Cardiac fibroblast (primary cell): ENCODE results near the gene KPNA2.
"Not testable (repeated sequence)": the region's sequence is repeated elsewhere in the genome, so short reads cannot be mapped to it uniquely, and the experiment has no call there.

Source experiments
- DNase-seq, 2 donors: peaks; one replicate each; pipeline versions ENCODE4 v3.0.0 to v3.0.0-alpha.2; 2010; ENCODE audit warnings: low read depth in 2 of 2
- H3K4me3 ChIP-seq, 2 donors: replicated peaks in 1 of 2; 1 replicate in 1 of 2; 2 replicates in 1 of 2; pipeline ENCODE4 v1.5.1; 2011; ENCODE audit warnings: low read depth in 2 of 2, low read length in 2 of 2, mild to moderate bottlenecking in 2 of 2, moderate library complexity in 1 of 2
- CTCF ChIP-seq: IDR thresholded peaks from one replicate; pipeline ENCODE4 v1.5.1; 2011; ENCODE audit warnings: low read depth, mild to moderate bottlenecking, low read length, inconsistent platforms

Gene KPNA2

GRCh38 chr17:68054296-68054900 is 18.9 kb downstream of the KPNA2 start:
- no peak for TF ChIP-seq CTCF

GRCh38 chr17:68057531-68057952 is 22.0 kb downstream of the KPNA2 start:
- TF ChIP-seq CTCF, result peak; percentile 59
- peak; percentile 67 to 76 for DNase-seq
- H3K4me3 ChIP-seq, result no peak overlapping the region

More at GRCh38 chr17:68054296-68054900, 18.9 kb downstream of the KPNA2 start:
- H3K4me3 ChIP-seq, result no peak overlapping the region
- DNase-seq, result peak; percentile 85

- no peak overlapping the region for H3K4me3 ChIP-seq
- TF ChIP-seq CTCF, result no peak
- no peak for DNase-seq
These were observed 24.8 kb downstream of the KPNA2 start for GRCh38 chr17:68060336-68060735.

GRCh38 chr17:68061512-68062313 is 26.2 kb downstream of the KPNA2 start:
- no peak for TF ChIP-seq CTCF
- DNase-seq, result peak; percentile 33 to 48
- H3K4me3 ChIP-seq, result no peak overlapping the region

- not testable (repeated sequence) for H3K4me3 ChIP-seq, DNase-seq
These were observed 29.8 kb downstream of the KPNA2 start for GRCh38 chr17:68065366-68065765.

- DNase-seq, H3K4me3 ChIP-seq: not testable (repeated sequence)
These were observed 33.0 kb downstream of the KPNA2 start for GRCh38 chr17:68068512-68068911.

GRCh38 chr17:68070582-68071444 is 35.3 kb downstream of the KPNA2 start:
- peak in 1 of 2 donors; percentile 17 for DNase-seq
- H3K4me3 ChIP-seq, result not testable (repeated sequence)

GRCh38 chr17:68074279-68074678 is 38.7 kb downstream of the KPNA2 start:
- H3K4me3 ChIP-seq, result no peak overlapping the region
- no peak for TF ChIP-seq CTCF
- DNase-seq, result no peak

GRCh38 chr17:68075953-68076607 is 40.5 kb downstream of the KPNA2 start:
- not testable (repeated sequence) for H3K4me3 ChIP-seq
- DNase-seq, result peak in 1 of 2 donors; percentile 39

GRCh38 chr17:68077498-68077897 is 42.0 kb downstream of the KPNA2 start:
- DNase-seq, result not testable (repeated sequence)

More at GRCh38 chr17:68077498-68077897, 42.0 kb downstream of the KPNA2 start:
- H3K4me3 ChIP-seq, result not testable (repeated sequence)
